Glomerular endothelial cell (primary cell): Measurements from ENCODE around the gene SERPINF2. TPM values are rescaled to one million over a fixed set of nuclear protein-coding genes. Genes with fewer than 3 reads are reported as not detected.
"Not testable (repeated sequence)": the region's sequence is repeated elsewhere in the genome, so short reads cannot be mapped to it uniquely, and the experiment has no call there.

ENCODE experiments used
- DNase-seq: peaks from one replicate; pipeline ENCODE4 v3.0.0-alpha.2; 2011; ENCODE audit warnings: low read depth, low spot score; ENCODE audit errors: extremely low read depth
- total RNA-seq: library from RNA; depleted of rRNA; stranded (reverse); fragments of >200 nt; gene quantifications from 2 replicates; pipeline ENCODE4 v1.2.3, GENCODE V29; 2015

Gene SERPINF2
- total RNA-seq, 1 donor from 2014 or later: not detected

DNA sequence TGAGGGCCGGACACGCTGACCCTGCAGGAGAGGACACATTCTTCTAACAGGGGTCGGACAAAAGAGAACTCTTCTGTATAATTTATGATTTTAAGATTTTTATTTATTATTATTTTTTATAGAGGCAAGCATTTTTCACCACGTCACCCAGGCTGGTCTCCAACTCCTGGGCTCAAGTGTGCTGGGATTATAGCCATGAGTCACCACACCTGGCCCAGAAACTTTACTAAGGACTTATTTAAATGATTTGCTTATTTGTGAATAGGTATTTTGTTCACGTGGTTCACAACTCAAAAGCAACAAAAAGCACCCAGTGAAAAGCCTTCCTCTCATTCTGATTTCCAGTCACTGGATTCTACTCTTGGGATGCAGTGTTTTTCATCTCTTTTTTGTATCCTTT, 16.9 kb downstream of the SERPINF2 start:
- DNase-seq: no peak

DNA sequence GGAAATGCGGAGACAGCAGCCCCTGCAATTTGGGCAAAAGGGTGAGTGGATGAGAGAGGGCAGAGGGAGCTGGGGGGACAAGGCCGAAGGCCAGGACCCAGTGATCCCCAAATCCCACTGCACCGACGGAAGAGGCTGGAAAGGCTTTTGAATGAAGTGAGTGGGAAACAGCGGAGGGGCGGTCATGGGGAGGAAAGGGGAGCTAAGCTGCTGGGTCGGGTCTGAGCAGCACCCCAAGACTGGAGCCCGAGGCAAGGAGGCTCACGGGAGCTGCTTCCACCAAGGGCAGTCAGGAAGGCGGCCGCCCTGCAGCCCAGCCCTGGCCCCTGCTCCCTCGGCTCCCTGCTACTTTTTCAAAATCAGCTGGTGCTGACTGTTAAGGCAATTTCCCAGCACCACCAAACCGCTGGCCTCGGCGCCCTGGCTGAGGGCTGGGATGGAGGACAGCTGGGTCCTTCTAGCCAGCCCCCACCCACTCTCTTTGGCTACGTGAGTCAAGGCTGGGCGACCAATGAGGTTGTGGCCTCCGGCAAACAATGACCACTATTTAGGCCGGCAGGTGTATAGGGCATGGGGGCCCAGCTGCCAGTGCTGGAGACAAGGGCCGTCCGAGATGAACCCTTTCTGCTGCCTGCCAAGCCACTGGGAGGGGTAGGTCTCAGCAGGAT, 19.7 kb downstream of the SERPINF2 start:
- DNase-seq: no peak

DNA sequence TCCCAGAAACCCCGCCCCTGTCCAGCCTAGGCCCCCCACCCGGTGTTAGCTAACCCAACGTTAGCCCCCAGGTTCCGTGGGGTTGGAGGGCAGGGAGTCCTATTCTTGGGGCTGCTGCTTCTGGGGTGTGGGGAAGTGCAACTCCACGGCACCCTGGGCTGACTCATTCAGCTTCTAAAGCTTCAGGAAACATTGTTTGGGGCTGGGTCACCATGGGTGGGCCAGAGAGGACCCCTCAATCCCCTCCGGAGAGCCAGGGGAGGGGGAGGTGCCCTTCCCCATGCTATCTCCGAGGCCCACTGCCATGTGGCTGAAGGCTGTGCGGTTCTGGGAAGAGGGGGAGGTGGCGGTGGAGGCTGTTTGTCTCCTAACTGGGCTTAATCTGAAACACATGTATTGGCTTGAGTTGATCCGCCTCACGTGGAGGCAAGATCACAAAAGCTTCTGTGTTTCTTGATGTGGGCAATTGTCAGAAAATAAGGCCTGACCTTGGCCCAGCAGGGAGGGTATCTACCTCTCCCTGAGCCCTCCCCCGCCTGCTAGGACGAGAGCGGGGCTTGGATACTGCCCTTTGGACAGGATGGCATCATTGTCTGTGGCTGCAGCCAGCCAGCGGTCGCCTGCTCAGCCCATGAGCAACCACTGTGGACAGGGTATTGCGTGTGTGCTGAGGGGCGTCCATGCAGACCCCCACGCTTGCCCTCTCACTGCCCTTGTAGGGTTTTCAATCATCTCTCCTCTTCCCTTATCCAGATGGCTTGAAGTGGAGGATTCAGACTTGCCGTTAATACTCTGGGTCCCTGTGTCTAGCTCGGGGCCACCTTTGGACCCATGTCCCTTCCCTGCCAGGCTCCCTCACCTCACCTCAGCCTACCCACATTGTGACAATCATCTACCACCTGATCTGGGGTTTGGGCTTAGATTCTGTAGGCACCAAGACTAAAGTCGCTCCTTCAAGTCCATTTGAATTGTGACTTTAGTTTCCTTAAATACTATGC, 20.5 kb downstream of the SERPINF2 start:
- no peak for DNase-seq

DNA sequence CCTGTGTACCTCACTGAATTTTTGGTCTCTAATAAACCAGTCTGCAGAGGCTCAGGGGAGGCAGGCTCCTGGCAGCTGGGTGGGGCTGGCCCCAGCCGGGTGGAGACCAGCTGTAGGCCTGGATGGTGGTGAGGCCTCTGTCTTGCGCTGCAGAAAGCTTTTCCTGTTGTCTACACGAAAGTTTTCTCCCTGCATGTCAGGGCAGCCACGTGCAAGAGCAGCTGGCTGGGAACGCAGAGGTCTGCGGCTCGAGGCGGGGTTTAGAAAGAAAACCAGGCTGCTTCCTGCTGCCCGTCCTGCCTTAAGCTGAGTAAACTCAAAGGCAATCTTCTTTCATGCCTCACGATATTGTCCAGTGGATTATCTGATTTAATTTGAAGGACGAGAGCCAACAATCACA, 21.6 kb downstream of the SERPINF2 start:
- no peak for DNase-seq

DNA sequence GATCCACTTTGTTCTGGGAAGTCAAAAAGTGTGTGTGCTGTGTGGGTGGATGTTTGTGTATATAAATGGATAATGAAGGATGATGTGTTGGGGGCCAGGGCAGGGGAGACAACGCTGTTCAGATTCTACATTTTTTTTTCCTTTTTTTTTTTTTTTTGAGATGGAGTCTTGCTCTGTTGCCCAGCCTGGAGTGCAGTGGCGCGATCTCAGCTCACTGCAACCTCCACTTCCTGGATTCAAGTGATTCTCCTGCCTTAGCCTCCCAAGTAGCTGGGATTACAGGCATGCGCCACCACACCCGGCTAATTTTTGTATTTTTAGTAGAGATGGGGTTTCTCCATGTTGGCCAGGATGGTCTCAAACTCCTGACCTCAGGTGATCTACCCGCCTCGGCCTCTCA, 22.0 kb downstream of the SERPINF2 start:
- not testable (repeated sequence) for DNase-seq

DNA sequence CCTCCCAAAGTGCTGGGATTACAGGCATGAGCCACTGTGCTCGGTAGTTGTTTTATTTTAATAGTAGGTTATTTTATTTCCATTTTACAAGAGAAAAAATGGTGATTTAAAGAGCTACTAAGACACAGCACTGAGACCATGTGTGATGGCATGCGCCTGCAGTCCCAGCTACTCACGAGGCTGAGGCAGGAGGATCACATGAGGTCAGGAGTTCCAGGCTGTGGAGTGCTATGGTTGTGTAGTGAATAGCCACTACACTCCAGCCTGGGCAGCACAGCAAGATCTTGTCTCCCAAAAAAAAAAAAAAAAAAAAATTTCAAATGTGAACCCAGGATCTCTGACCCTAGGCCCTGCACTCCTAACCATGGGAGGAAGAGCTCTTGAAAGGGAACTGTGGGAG, 22.9 kb downstream of the SERPINF2 start:
- no peak for DNase-seq

DNA sequence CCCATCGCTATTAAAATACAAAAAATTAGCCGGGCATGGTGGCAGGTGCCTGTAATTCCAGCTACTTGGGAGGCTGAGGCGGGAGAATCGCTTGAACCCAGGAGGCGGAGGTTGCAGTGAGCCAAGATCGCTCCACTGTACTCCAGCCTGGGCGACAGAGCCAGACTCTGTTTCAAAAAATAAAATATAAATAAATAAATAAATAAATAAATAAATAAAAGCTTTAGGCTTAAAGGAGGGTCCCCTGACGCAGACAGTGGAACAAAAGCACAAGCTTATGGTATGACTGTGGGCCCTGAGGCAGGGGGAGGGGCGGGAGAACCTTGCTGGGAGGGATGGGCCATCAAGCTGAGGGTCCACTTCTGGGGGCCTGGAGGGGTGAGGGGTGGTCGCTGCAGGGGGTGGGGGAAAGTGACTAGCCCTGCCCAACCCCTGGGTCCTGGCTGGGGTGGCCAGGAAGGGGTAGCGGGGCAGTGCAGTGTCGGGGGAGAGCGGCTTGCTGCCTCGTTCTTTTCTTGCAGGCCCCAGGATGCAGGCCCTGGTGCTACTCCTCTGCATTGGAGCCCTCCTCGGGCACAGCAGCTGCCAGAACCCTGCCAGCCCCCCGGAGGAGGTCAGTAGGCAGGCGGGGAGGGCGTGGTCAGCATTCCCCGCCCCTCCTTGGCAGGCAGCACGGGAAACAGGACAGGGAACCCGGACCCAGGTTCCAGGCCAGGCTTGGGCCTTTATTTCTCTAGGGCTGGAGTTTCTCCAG, 23.9 kb downstream of the SERPINF2 start:
- no peak for DNase-seq

DNA sequence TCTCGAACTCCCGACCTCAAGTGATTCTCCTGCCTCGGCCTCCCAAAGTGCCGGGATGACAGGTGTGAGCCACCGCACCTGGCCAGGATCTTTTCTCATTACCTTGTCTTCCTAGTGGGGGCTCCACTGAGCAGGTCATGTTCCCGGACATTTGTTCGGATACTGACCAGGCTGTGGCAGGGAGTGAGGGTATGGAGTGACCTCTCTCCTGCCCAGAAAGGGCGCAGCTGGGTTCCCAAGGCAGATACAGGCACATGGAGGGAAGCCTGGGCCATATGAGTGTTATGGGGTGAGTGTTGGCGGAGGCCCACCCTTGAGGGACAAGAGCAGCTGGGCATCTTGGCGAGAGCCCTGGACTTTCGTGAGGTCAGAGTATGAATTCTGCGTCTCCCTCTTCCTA, 24.7 kb downstream of the SERPINF2 start:
- no peak for DNase-seq

DNA sequence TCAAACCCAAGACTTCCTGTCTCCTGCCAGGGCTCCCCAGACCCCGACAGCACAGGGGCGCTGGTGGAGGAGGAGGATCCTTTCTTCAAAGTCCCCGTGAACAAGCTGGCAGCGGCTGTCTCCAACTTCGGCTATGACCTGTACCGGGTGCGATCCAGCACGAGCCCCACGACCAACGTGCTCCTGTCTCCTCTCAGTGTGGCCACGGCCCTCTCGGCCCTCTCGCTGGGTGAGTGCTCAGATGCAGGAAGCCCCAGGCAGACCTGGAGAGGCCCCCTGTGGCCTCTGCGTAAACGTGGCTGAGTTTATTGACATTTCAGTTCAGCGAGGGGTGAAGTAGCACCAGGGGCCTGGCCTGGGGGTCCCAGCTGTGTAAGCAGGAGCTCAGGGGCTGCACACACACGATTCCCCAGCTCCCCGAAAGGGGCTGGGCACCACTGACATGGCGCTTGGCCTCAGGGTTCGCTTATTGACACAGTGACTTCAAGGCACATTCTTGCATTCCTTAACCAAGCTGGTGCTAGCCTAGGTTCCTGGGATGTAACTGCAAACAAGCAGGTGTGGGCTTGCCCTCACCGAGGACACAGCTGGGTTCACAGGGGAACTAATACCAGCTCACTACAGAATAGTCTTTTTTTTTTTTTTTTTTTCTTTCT, 27.3 kb downstream of the SERPINF2 start:
- no peak for DNase-seq

DNA sequence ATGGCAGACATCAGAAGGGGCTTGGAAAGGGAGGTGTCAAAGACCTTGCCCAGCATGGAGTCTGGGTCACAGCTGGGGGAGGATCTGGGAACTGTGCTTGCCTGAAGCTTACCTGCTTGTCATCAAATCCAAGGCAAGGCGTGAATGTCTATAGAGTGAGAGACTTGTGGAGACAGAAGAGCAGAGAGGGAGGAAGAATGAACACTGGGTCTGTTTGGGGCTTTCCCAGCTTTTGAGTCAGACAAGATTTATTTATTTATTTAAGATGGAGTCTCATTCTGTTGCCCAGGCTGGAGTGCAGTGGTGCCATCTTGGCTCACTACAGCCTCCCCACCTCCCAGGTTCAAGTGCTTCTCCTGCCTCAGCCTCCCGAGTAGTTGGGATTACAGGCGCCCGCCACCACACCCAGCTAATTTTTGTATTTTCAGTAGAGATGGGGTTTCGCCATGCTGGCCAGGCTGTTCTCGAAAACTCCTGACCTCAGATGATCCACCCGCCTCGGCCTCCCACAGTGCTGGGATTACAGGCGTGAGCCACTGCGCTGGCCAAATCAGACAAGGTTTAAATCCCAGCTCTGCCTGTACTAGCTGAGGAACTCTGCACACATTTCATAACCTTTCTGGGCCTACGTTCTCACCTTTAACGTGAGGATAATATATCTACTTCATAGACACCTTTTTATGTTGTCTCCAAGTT, 30.5 kb downstream of the SERPINF2 start:
- not testable (repeated sequence) for DNase-seq

DNA sequence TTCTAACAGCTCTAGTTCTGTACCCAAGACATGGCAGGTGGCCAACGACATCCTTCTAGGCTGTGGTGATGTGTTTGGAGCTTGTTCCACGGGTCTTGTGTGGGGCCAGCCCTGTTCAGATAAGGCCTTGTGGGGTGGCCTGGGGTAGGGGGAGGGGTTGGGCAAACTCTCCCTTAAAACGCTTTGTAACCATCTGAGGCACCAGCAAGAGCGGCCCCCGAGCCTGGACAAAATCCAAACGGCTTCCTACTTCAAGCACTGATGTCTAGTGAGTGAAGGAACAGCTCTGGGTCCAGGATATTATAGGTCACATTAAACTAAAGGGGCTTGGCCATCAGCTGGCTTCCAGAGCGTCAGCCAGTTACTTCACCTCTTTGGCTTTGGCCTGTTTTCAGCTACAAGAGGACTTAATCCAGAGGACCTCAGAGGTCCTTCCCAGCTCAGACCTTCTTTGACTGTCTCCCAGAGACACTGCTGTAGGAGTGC, 31.1 kb downstream of the SERPINF2 start:
- no peak for DNase-seq

DNA sequence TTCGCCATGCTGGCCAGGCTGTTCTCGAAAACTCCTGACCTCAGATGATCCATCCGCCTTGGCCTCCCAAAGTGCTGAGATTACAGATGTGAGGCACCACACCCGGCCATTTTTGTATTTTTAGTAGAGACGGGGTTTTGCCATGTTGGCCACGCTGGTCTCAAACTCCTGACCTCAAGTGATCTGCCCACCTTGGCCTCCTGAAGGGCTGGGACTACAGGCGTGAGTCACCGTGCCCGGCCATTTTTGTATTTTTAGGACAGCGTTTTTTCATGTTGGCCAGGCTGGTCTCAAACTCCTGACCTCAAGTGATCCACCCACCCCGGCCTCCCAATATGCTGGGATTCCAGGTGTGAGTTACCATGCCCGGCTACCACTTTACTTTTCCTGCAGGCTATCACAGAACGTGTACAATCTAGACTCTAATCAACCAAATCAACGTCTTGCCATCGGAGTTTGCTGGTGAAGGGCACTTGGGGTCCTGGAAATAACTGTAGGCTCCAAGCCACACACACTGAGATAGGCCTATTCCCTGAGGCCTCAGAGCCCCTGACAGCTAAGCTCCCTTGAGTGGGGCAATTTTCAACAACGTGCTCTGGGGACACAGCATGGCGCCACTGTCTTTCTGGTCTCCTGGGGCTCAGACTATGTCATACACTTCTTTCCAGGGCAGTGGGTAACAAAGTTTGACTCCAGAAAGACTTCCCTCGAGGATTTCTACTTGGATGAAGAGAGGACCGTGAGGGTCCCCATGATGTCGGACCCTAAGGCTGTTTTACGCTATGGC, 31.9 kb downstream of the SERPINF2 start:
- DNase-seq: no peak

DNA sequence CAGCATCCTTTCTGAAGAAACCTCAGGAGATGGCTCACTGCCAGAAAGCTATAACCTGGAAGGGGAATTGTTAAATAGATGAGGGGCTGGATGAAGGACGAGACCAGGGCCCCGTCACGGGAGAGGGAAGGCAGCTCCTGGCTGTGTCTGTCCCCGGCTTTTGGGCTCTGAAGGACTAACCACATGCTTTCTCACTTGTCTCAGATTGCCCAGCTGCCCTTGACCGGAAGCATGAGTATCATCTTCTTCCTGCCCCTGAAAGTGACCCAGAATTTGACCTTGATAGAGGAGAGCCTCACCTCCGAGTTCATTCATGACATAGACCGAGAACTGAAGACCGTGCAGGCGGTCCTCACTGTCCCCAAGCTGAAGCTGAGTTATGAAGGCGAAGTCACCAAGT, 33.7 kb downstream of the SERPINF2 start:
- DNase-seq: no peak

DNA sequence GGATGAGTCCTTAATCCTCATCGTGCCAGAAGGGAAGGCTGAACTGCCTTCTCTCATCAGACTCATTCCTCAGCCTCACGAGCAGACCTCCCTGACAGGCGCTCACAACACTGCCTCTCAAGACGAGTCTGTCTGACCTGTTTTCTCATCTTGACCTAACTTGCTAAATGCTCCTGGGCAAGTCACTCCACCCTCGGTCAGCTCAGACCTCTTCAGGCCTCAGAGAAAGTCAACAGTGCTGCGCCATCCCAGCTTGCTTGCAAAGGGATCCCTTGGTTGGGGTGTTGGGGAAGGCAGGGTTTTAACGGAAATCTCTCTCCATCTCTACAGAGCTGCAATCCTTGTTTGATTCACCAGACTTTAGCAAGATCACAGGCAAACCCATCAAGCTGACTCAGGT, 34.2 kb downstream of the SERPINF2 start:
- DNase-seq: no peak

DNA sequence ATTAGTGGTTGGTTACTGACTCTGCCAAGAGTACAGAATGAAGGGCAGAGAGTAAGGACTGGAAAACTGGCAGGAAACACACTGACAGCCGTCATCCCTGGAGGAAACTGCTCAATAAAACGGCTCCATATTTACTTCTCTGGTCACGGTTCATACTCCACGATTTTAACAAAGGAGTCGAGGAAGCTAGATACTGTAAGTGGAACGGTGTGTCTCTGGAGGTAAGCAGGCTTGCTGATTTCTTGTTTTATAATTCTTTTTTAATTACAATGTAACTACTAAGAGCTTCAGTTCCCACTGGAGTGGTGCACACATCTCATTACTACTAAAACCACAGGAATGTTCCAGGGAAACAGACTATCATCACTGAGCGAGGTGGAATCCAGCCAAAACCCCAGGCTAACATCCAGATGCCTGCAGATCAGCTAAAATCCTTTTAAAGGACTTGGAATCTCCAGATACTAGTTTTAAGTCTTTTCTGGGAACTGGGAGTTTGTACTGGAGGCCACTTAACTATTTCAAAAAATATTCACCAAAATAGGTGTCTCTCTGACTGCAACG, 37.0 kb downstream of the SERPINF2 start:
- no peak for DNase-seq

DNA sequence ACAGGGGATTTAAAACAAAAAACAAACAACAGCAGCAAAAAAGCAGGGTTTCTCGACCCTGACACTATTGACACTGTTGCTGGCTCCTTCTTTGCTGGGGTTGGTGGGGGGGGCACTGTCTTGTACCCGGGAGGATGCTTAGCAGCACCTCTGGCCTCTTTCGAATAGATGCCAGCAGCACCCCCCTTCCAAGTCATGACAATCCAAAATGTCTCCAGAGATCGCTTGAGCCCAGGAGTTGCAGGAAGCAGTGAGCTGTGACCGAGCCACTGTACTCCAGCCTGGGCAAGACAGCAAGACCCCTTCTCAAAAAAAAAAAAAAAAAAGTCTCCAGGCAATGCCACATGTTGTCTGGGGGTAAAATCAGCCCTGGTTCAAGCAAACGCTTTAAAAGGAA, 39.5 kb downstream of the SERPINF2 start:
- no peak for DNase-seq

DNA sequence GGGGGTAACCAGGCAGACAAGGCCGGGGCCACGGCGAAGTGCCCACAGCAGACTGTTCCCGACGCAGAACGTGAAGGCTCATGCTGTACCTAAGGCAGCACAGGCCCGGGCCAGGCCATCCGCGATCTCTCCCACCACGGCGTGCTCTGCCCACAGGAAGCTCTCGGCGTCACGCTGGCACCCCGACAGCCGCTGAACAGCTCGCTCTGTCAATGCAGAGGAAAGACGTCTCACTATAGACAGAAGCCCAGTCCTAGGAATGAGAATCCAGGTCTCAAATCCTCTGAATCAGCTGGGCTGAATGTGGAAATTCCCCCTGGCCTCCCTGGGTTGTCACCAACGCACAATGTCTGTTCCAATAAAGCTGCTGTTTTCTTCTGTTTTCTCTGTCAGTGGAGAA, 40.6 kb downstream of the SERPINF2 start:
- no peak for DNase-seq

DNA sequence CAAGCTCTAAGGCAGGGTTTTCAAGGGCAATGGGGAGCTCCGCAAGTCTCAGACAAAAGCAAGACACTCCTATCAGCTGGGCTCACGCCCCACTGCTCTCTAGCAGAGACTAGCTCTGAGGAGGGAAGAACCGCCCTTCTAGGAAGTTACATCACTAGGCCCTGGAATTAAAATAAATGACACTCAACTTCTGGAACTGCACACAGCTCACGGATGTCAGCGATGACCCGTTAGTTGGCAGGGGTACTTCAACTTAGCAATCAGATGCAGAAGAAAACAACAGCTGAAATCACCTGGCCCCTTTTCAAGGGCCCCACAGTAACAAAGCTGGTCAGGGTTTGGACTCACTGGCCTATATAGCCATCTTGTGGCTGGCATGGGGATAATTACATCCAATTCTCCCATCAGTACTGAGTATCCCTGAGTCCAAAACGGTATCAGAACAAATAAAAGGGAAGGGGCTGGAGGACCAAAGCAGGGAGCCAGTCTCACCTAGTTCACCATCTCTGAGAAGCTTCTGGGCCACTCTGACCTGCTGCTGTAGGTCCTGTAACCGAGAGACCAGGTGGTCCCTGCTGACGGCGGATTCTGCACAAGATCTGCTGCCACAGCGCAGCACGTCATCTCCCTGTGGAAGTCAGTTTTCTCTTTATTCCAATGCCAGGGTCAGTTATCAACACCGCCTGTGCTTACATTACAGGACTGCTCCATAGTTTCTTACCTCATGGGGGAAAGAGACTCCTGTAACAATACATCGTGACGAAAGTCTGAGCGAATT, 41.4 kb downstream of the SERPINF2 start:
- no peak for DNase-seq
